ENCODE measurements around the gene MYH7B.

The MYH7B gene

DNA sequence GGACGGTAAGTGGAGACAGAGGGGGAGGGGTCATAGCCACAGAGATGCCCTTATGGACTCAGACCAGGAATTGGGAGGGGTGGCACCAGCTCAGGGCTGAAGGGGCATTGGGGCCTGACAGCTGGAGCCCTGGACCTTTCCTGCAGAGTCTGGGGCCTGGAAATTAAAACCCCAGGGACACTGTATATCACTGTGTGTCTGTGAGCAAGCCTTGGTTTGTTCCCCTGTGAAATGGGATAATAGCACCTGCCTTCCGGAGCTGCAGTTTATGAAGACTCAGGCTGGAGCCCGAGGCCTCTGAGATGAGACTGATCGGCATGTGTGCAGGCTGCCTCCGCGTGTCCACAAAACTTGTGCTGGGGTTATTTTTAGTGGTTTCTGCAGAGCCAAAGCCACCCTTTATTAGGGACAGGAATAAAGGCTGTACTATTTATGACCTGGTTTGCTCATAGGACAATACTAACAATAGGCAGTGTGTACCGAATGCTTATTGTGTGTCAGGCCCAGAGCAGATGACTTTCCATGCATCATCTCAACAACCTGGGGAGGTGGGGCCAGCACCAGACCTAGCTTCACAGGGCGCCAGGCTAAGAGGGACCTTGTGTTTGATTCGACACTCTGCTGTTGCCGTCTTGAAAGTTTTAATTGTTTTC, 22.6 kb downstream of the MYH7B start:
- DNase-seq = no peak

GRCh38 chr20:34979366-34980153, 23.9 kb downstream of the MYH7B start:
- DNase-seq = no peak

- no peak for DNase-seq
Measured at GRCh38 chr20:34980543-34981233, 25.0 kb downstream of the MYH7B start.

GRCh38 chr20:34982270-34983088, 26.8 kb downstream of the MYH7B start:
- DNase-seq = no peak

- no peak for DNase-seq
Measured at GRCh38 chr20:34983089-34983820, 27.6 kb downstream of the MYH7B start.

DNA sequence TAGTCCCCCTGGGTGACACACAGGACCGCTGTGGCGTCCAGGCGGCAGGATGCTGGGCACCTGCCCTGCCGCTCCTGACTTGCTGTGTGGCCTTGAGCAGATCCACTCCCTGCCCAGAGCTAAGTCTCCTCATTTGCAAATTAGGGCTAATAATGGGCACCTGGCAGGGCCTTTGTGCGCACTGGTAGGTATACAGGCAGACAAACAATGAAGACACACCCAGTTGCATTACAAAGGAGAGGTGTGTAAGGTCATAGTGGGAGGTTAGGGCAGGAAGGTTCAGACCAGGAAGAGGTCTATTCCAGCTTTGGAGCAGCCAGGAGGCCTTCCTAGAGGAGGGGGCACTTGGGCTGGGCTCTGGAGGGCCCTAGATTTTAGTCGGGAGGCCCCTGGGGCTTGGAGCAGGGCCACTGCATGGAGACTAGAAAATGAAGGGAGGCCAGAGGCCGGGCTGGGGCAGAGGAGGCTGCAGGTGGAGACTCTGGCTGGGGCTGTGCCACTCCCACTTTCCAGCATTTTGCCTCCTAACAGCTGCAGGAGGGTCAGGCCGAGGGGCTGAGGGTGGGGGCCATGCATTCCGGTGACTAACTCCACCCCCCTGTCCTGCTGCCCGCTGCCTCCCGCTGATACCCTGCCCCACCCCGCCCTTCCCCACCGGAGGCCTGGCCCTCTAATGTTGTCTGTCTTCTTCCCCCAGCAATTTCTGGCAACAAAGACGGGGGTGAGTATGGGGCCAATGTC, 28.5 kb downstream of the MYH7B start:
- DNase-seq = no peak

DNA sequence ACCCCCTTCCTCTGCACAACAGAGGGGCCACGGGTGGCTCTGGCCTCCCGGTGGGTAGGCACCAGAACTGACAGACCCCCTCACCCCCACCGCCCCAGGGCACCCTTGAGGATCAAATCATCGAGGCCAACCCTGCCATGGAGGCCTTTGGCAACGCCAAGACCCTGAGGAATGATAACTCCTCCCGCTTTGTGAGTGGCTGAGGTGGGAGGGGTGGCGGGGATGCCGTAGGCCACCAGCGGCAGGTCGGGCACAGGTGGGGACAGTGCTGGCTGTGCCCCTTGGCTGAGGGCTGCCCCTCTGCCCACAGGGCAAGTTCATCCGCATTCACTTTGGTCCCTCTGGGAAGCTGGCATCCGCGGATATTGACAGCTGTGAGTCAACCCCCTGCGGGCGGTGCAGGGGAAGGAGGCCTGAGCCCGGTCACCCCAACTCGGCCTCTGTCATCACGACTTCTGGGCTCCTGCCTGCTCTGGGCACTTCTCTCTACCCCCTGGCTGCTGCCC, 29.1 kb downstream of the MYH7B start:
- no peak for DNase-seq

DNA sequence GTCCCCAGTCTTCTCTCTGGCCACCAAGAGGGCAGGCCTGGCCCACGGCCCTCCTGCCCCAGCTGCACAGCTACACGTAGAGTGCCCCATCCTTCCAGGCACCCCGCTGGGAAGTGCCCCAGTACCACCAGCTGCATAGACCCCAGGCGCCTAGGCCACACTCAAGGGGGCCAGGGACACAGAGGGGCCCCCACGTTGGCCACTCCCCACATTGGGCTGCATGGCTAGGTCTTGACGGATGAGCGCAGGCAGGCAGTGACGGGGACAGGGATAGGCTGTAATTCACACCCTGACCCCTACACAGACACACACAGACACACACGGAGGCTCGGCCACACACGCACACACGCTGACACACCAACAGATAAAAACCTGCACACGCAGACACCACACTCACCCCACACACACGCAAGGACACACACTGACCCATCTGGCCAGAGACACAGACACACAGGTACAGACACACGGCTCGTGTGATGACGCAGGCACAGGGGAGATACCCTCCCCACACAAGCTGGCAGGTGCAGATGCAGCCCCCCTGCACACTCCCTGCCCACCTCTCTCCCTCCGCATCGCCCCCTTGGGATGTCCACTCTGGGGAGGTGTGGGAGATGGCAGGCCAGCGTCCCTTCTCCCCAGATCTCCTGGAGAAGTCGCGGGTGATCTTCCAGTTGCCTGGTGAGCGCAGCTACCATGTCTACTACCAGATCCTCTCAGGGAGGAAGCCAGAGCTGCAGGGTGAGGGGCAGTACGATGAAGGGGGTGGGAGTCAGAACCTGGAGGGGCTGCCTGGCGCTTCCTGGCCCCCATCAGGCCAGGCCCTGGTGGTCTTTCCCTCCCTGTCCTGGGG, 30.0 kb downstream of the MYH7B start:
- DNase-seq = no peak

DNA sequence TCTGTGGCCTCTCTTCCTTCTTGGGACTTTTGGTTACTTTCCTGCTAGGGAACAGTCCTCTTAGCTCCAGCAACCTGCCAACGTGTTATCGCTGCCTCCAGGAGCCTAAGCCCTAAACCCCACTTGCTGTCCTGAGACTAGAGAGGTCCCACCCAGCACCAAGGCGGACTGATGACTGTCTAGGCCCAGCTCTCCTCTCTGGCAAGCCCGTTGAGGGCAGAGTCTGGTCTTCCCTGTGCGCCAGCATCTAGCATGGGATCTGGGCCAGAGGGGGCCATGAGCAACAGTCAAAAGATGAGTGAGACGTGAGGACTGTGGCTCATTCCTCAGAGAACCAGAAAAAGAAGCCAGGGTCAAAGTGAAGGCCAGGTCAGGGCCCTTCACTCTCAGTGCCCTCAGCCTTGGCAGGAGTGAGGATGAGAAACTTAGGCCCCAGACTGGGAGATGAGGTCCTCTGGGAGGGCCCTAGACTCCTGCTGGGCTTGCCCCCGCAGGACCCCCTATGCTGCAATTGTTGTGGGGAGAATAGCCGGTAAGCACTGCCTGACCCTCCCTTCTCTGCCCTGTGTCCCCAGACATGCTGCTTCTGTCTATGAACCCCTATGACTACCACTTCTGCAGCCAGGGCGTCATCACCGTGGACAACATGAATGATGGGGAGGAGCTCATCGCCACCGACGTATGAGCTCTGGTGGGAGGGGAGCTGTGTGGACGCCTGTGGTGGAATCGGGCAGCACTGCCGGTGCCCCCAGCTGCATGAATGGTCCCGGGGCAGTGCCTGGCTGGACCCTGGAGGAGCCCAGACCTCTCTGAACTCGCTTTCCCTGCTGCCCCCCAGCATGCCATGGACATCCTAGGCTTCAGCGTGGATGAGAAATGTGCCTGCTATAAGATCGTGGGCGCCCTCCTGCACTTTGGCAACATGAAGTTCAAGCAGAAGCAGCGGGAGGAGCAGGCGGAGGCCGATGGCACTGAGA, 30.9 kb downstream of the MYH7B start:
- DNase-seq = no peak

- DNase-seq = no peak
Measured at GRCh38 chr20:34987288-34988190, 31.9 kb downstream of the MYH7B start.

DNA sequence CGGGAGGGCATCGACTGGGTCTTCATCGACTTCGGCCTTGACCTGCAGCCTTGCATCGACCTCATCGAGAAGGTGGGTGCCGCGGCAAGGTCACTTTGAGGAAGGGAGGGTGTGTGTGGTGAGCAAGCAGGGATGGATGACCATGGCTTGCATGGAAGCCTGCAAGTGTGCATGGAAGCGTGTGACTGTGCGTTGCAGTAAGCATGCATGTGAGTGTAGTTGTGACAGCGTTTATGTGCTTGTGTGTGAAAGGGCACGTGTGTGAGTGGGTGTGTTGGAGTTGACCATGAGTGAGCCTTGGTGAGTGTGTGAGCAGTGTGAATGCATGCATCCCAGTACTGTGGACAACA, 32.5 kb downstream of the MYH7B start:
- DNase-seq = no peak

- no peak for DNase-seq
Measured at GRCh38 chr20:34989118-34989517, 33.5 kb downstream of the MYH7B start.

GRCh38 chr20:34989670-34990069, 34.0 kb downstream of the MYH7B start:
- DNase-seq = no peak

- DNase-seq = no peak
Measured at GRCh38 chr20:34990231-34990630, 34.6 kb downstream of the MYH7B start.

DNA sequence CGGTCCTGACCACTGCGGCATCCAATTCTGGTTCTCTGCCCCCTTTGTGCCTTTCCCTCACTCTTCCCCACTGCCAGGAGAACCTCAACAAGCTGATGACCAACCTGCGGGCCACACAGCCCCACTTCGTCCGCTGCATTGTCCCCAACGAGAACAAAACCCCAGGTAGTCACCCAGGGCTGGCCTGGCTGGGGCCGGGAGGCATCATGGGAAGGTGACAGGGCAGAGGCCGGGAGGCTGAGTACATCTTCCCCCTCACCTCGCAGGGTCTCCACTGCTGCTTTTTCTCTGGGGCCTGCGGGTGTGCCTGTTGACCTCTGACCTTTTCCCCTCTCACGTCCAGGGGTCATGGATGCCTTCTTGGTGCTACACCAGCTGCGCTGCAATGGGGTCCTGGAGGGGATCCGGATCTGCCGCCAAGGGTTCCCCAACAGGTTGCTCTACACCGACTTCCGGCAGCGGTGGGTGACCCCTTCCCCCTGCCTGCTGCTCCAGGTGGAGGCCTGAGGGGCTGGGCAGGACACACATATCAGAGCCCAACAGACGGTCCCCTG, 35.1 kb downstream of the MYH7B start:
- no peak for DNase-seq

DNA sequence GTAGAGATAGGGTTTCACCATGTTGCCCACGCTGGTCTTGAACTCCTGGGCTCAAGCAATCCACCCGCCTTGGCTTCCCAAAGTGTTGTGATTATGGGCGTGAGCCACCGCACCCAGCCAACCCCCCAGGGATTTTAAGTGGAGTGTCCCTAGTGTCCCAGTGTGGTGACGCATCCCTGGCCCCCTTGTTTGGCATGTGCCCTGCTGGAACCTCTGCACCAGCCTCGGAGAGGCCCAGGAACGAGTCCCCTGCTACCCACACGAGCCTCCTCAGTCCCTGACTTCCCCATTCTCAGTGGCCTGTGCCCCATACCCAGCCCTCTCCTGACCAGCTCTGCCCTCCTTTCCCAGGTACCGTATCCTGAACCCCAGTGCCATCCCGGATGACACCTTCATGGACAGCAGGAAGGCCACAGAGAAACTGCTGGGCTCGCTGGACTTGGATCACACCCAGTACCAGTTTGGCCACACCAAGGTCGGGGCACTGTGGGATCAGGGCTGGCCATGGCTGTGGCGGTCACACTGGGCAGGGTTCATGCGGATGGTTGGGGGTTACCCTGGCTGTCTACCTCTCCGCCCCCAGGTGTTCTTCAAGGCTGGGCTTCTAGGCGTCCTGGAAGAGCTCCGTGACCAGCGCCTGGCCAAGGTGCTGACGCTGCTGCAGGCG, 37.2 kb downstream of the MYH7B start:
- DNase-seq = no peak

GRCh38 chr20:34993941-34994508, 38.4 kb downstream of the MYH7B start:
- no peak for DNase-seq
